GM12875 (cell line): ENCODE measurements around the gene REPS2.

ENCODE experiments used
- H3K4me3 ChIP-seq: one replicate; pipeline ENCODE4 v1.5.1; 2011; ENCODE audit warnings: low read depth, low read length, control low read depth
- TF ChIP-seq, protein P1 (sequence below): IDR thresholded peaks from 2 replicates; pipeline ENCODE4 v1.5.1; 2011; ENCODE audit warnings: low read depth, mild to moderate bottlenecking, control low read depth, inconsistent platforms, low read length, moderate library complexity, borderline replicate concordance; ENCODE audit not compliant: insufficient read depth

The REPS2 gene

DNA sequence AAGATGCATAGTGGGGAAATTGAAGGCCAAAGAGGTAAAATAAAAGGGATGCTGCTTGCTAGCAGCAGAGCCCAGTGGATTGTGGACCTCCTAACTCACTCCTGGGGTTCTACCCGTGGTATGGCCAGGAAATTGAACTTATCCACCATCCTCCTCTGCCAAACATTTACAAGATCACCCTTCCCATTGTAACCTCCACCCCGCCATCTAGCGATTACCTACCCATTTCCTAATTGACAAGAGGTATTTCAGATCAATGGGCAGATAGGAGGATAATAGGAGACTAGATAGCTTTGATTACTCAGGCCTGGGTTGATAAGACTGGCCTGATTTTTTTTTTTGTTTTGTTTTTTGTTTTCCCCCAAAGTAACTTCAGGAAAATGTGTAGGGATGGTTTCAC, 67.8 kb downstream of the REPS2 start:
- TF ChIP-seq, protein P1, sequence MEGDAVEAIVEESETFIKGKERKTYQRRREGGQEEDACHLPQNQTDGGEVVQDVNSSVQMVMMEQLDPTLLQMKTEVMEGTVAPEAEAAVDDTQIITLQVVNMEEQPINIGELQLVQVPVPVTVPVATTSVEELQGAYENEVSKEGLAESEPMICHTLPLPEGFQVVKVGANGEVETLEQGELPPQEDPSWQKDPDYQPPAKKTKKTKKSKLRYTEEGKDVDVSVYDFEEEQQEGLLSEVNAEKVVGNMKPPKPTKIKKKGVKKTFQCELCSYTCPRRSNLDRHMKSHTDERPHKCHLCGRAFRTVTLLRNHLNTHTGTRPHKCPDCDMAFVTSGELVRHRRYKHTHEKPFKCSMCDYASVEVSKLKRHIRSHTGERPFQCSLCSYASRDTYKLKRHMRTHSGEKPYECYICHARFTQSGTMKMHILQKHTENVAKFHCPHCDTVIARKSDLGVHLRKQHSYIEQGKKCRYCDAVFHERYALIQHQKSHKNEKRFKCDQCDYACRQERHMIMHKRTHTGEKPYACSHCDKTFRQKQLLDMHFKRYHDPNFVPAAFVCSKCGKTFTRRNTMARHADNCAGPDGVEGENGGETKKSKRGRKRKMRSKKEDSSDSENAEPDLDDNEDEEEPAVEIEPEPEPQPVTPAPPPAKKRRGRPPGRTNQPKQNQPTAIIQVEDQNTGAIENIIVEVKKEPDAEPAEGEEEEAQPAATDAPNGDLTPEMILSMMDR: no peak
- no peak overlapping the region for H3K4me3 ChIP-seq

GRCh38 chrX:17017134-17017533, 70.7 kb downstream of the REPS2 start:
- TF ChIP-seq, protein P1: no peak
- H3K4me3 ChIP-seq: no peak overlapping the region

DNA sequence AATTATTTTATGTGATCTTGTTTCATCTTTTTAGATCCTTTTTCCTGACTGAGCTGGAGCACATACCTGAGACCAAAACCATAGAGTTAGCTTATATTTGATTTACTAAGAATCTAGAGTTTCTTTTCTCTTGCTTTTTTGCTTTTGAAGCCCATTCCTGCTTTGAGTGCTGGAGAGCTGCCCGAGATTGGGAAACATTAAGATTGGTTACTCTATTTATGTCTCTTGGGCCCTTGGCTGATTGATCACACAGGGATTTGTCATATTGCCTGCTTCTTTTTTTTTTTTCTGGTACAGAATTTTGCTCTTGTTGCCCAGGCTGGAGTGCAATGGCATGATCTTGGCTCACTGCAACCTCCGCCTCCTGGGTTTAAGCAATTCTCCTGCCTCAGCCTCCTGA, 73.9 kb downstream of the REPS2 start:
- no peak overlapping the region for H3K4me3 ChIP-seq
- TF ChIP-seq, protein P1: no peak

- TF ChIP-seq, protein P1: no peak
- H3K4me3 ChIP-seq: no peak overlapping the region
These were observed 74.7 kb downstream of the REPS2 start for GRCh38 chrX:17020851-17021821.

DNA sequence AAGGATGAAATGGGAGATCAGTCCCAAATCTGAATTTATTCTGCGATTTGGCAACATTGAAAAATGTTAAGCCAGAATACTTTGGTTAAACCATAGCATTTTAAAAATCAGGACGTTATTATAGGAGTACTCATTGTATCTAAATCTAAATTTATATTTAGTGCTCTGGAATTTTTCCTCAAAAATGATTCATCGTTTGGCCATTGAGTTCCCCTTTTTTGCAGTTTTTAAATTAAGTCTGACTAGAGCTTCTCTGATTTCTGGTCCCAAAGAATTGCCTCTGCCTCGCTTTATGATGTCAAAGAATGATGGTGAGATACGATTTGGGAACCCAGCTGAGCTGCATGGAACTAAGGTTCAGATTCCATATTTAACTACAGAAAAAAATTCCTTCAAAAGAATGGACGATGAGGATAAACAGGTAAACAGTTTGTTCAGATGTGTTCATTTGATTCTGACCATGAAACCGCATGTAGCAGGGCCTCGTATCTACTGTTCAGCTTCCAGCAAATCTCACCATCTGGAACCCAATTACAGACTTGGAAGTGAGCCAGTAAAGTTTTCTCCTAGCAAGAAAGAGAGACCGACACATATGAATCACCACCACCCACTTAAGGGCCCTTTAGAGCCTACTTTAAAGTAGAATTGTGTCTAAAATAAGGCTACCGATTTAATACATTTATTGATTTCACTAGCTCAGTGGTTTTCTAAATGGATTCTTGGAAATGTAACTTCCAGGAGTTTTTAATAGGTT, 75.6 kb downstream of the REPS2 start:
- TF ChIP-seq, protein P1: no peak
- H3K4me3 ChIP-seq: no peak overlapping the region

DNA sequence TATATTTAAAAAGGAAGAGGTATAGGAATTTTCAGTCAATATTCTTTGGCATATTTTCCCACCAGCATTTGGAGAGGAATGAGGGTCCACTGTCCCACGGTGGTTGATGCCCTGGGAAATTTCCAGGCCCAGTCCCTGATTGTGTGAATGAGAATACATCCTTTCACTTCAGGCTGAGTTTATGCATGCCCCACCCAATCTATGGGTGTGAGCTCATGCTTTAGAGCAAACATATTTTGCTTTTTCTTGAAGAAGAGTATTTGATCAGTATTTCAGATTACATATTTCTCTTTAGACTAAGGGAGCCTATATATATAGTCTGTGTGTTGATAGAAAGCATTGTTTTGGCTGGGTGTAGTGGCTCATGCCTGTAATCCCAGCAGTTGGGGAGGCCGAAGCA, 77.2 kb downstream of the REPS2 start:
- no peak overlapping the region for H3K4me3 ChIP-seq
- TF ChIP-seq, protein P1: no peak
